Measurements from ENCODE around the gene MDH1B. TPM values are rescaled to one million over a fixed set of nuclear protein-coding genes. Genes with fewer than 3 reads are reported as not detected.

MDH1B gene
- total and polyA plus RNA-seq, 12 donors = 0.88 to 6.9 (median 2.5) TPM

GRCh38 chr2:206739271-206739670 lies 25.9 kb downstream of the MDH1B start:
- Histone ChIP-seq H3K27me3 (no peaks in the 10 kb centered on the region), H3K27ac (no peak overlapping the region), H3K4me1 (replicated peaks in 1 of 2) (no peaks in the 10 kb centered on the region), H3K4me3 (no peak overlapping the region), H3K36me3 (replicated peaks in 1 of 2) (no peaks in the 10 kb centered on the region), H3K9me3 (replicated peaks in 1 of 3) (no peaks in the 10 kb centered on the region)
- no peak for TF ChIP-seq POLR2A (IDR thresholded peaks at IDR 0.05)
- no peak for TF ChIP-seq CTCF (IDR thresholded peaks at IDR 0.05)
- intact Hi-C loops (cut with DNase I) = no loop called here
- 62 to 79% (median 70%) methylated on average over 2 of the region's 2 CpGs for WGBS, 4 donors
- no peak for DNase-seq

GRCh38 chr2:206736935-206737334 lies 28.2 kb downstream of the MDH1B start:
- 79 to 89% (median 85%) methylated on average over 5 of the region's 5 CpGs for WGBS, 4 donors
- no peaks in the 10 kb centered on the region for H3K36me3 ChIP-seq (replicated peaks in 1 of 2)
- no peaks in the 10 kb centered on the region for H3K9me3 ChIP-seq (replicated peaks in 1 of 3)
- intact Hi-C loops (cut with DNase I) = no loop called here
- DNase-seq = no peak
- no peak for TF ChIP-seq POLR2A (IDR thresholded peaks at IDR 0.05)
- no peak for TF ChIP-seq CTCF (IDR thresholded peaks at IDR 0.05)
- H3K4me1 ChIP-seq (replicated peaks in 1 of 2) = no peaks in the 10 kb centered on the region
- H3K4me3 ChIP-seq = no peak overlapping the region
- H3K27ac ChIP-seq = no peak overlapping the region
- no peaks in the 10 kb centered on the region for H3K27me3 ChIP-seq

GRCh38 chr2:206733341-206733740 lies 31.8 kb downstream of the MDH1B start:
- intact Hi-C loops (cut with DNase I) = no loop called here
- Histone ChIP-seq H3K9me3 (replicated peaks in 1 of 3) (no peaks in the 10 kb centered on the region), H3K4me3 (no peak overlapping the region), H3K27me3 (peaks cover 3% of the 10 kb centered on the region), H3K27ac (no peak overlapping the region), H3K36me3 (replicated peaks in 1 of 2) (no peaks in the 10 kb centered on the region), H3K4me1 (replicated peaks in 1 of 2) (no peaks in the 10 kb centered on the region)
- TF ChIP-seq POLR2A (IDR thresholded peaks at IDR 0.05) (no peak), CTCF (IDR thresholded peaks at IDR 0.05) (no peak)
- 67 to 70% (median 69%) methylated on average over 2 of the region's 2 CpGs for WGBS, 4 donors
- no peak for DNase-seq

GRCh38 chr2:206728277-206729199 lies 36.6 kb downstream of the MDH1B start:
- H3K27ac ChIP-seq = no peak overlapping the region
- H3K9me3 ChIP-seq (replicated peaks in 1 of 3) = no peaks in the 10 kb centered on the region
- DNase-seq = no peak
- H3K36me3 ChIP-seq (replicated peaks in 1 of 2) = no peaks in the 10 kb centered on the region
- H3K4me3 ChIP-seq = no peak overlapping the region
- intact Hi-C loops (cut with DNase I) = no loop called here
- WGBS, 4 donors = 73 to 80% (median 76%) methylated on average over 7 of the region's 7 CpGs
- H3K4me1 ChIP-seq (replicated peaks in 1 of 2) = no peaks in the 10 kb centered on the region
- TF ChIP-seq CTCF (IDR thresholded peaks at IDR 0.05) (no peak), POLR2A (IDR thresholded peaks at IDR 0.05) (no peak)
- peaks cover 13% of the 10 kb centered on the region for H3K27me3 ChIP-seq

All from adrenal gland (tissue), 12 donors.